Gastroesophageal sphincter (tissue), 4 donors: ENCODE results near the gene STXBP5L. TPM values are rescaled to one million over a fixed set of nuclear protein-coding genes. Genes with fewer than 3 reads are reported as not detected.

Experiments used
- ATAC-seq: fragments of 150-250 bp; one replicate; pipeline ENCODE4 v1.9.1; 2016; ENCODE audit warnings: mild to moderate bottlenecking, moderate library complexity
- H3K27ac ChIP-seq, 4 donors: fragments of 200-600 bp; sonication (generic) in 3 of 4; 1 replicate in 3 of 4; 2 replicates in 1 of 4; pipeline ENCODE4 v1.5.1; 2016 to 2019
- H3K27me3 ChIP-seq: fragments of 200-600 bp; sonication (generic); one replicate; pipeline ENCODE4 v1.5.1; 2019
- H3K36me3 ChIP-seq, 2 donors: fragments of 200-600 bp; sonication (generic); one replicate each; pipeline ENCODE4 v1.5.1; 2019; ENCODE audit warnings: control low read depth in 1 of 2
- H3K4me1 ChIP-seq, 3 donors: fragments of 200-600 bp; sonication (generic); 1 replicate in 2 of 3; 2 replicates in 1 of 3; pipeline ENCODE4 v1.5.1; 2016 to 2019; ENCODE audit warnings: control low read depth in 2 of 3
- H3K4me3 ChIP-seq, 2 donors: fragments of 200-600 bp; sonication (generic); one replicate each; pipeline ENCODE4 v1.5.1; 2019; ENCODE audit warnings: mild to moderate bottlenecking in 1 of 2, moderate library complexity in 1 of 2
- H3K9me3 ChIP-seq, 3 donors: fragments of 200-600 bp; sonication (generic); one replicate each; pipeline ENCODE4 v1.5.1; 2017 to 2019; ENCODE audit warnings: control low read depth in 2 of 3
- EP300 ChIP-seq: sonication (generic); formaldehyde crosslinking; IDR thresholded peaks from one replicate; pipeline ENCODE4 v1.6.1; 2017; ENCODE audit warnings: antibody characterized with exemption, mild to moderate bottlenecking
- POLR2A ChIP-seq, 2 donors: fragments of 450-650 bp; IDR thresholded peaks; one replicate each; pipeline ENCODE4 v1.6.1; 2017; ENCODE audit warnings: antibody characterized with exemption in 2 of 2, mild to moderate bottlenecking in 2 of 2, moderate library complexity in 1 of 2
- POLR2AphosphoS5 ChIP-seq: sonication (generic); formaldehyde crosslinking; IDR thresholded peaks from one replicate; pipeline ENCODE4 v1.6.1; 2017; ENCODE audit warnings: antibody characterized with exemption
- WGBS, 2 donors: methylation state at CpG; one replicate each; pipeline ENCODE4 v1.1.5; 2018; ENCODE audit warnings: low coverage in 1 of 2; 5-methylcytosine and 5-hydroxymethylcytosine counted together
- total RNA-seq, 4 donors: library from RNA; depleted of rRNA; stranded (reverse); fragments of >200 nt; gene quantifications; one replicate each; pipeline ENCODE4 v1.1.0, GENCODE V29; 2016
- TF ChIP-seq, protein P1 (sequence below), 4 experiments: fragments of 200-600 bp in 2 of 4; fragments of 450-650 bp in 2 of 4; sonication (generic) in 1 of 4; IDR thresholded peaks; one replicate each; pipeline ENCODE4 v1.5.1; 2017 to 2019; ENCODE audit warnings: antibody characterized with exemption in 4 of 4, mild to moderate bottlenecking in 2 of 4, moderate library complexity in 2 of 4

STXBP5L gene
- total RNA-seq, 4 donors from 2014 or later = 0.15 to 2.0 (median 0.63) TPM

DNA sequence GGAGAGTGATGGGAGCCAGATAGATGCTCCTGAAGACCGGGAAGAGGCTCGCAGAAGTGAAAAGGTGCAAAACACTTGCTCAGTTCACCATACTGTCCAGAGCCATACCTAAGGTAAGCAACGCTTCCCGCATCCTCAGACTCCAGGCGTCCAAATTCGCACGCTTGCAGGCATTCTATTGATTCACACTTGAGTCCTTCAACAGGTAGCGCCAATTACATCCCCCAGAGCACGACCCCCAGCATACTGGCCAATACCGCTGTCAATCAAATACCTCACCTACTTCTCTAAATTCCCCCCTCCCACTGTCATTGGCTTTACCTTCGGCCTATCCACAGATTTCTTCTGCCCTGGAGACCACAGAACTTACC is 361 bp upstream of the STXBP5L start:
- H3K27ac ChIP-seq = no peak overlapping the region

GRCh38 chr3:120908795-120909601 is 993 bp downstream of the STXBP5L start:
- WGBS, 2 donors = 2 to 9% methylated on average over 10 to 20 of the region's 26 CpGs
- TF ChIP-seq POLR2AphosphoS5 (no peak), EP300 (no peak), POLR2A (IDR thresholded peaks at IDR 0.05) (no peak)
- TF ChIP-seq, protein P1, sequence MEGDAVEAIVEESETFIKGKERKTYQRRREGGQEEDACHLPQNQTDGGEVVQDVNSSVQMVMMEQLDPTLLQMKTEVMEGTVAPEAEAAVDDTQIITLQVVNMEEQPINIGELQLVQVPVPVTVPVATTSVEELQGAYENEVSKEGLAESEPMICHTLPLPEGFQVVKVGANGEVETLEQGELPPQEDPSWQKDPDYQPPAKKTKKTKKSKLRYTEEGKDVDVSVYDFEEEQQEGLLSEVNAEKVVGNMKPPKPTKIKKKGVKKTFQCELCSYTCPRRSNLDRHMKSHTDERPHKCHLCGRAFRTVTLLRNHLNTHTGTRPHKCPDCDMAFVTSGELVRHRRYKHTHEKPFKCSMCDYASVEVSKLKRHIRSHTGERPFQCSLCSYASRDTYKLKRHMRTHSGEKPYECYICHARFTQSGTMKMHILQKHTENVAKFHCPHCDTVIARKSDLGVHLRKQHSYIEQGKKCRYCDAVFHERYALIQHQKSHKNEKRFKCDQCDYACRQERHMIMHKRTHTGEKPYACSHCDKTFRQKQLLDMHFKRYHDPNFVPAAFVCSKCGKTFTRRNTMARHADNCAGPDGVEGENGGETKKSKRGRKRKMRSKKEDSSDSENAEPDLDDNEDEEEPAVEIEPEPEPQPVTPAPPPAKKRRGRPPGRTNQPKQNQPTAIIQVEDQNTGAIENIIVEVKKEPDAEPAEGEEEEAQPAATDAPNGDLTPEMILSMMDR (IDR thresholded peaks at IDR 0.05) = no peak
- peak overlapping the region in 2 of 4 donors; percentile 35 to 38 for H3K27ac ChIP-seq
- peaks cover 46% of the 10 kb centered on the region for H3K27me3 ChIP-seq
- no peaks in the 10 kb centered on the region for H3K9me3 ChIP-seq
- H3K4me3 ChIP-seq = peak overlapping the region; percentile 29 to 62
- H3K4me1 ChIP-seq = peaks cover 3 to 25% (median 6%) of the 10 kb centered on the region in 3 donors
- no peaks in the 10 kb centered on the region for H3K36me3 ChIP-seq
- no peak for ATAC-seq

More for the DNA sequence above, 361 bp upstream of the STXBP5L start:
- no peaks in the 10 kb centered on the region for H3K36me3 ChIP-seq
- H3K27me3 ChIP-seq = peaks cover 40% of the 10 kb centered on the region
- H3K4me1 ChIP-seq = peaks cover 3 to 25% (median 6%) of the 10 kb centered on the region in 3 donors
- no peak for ATAC-seq
- H3K4me3 ChIP-seq = peak overlapping the region in 1 of 2 donors; percentile 62
- H3K9me3 ChIP-seq = no peaks in the 10 kb centered on the region
- 18 to 19% methylated on average over 9 to 11 of the region's 11 CpGs for WGBS, 2 donors
- TF ChIP-seq EP300 = no peak
- no peak for TF ChIP-seq POLR2A (IDR thresholded peaks at IDR 0.05)
- TF ChIP-seq POLR2AphosphoS5 = no peak
- TF ChIP-seq, protein P1 (IDR thresholded peaks at IDR 0.05) = no peak

GRCh38 chr3:120909602-120909878 is 1.5 kb downstream of the STXBP5L start:
- H3K27me3 ChIP-seq = peaks cover 46% of the 10 kb centered on the region
- WGBS, 2 donors = 0 to 12% methylated on average over 1 to 4 of the region's 4 CpGs
- TF ChIP-seq POLR2A (IDR thresholded peaks at IDR 0.05) (no peak), POLR2AphosphoS5 (no peak), EP300 (no peak)
- TF ChIP-seq, protein P1 (IDR thresholded peaks at IDR 0.05) = no peak

GRCh38 chr3:120926146-120926545 is 18.1 kb downstream of the STXBP5L start:
- no peak for ATAC-seq
- 86% methylated on average over 1 of the region's 1 CpG; no CpG with 5 or more reads in 1 of the 2 donors for WGBS, 2 donors

More at GRCh38 chr3:120909602-120909878, 1.5 kb downstream of the STXBP5L start:
- Histone ChIP-seq H3K9me3 (no peaks in the 10 kb centered on the region), H3K4me1 (peaks cover 3 to 25% (median 6%) of the 10 kb centered on the region in 3 donors), H3K36me3 (no peaks in the 10 kb centered on the region), H3K27ac (no peak overlapping the region), H3K4me3 (peak overlapping the region in 1 of 2 donors; percentile 62)
- ATAC-seq = no peak

More at GRCh38 chr3:120926146-120926545, 18.1 kb downstream of the STXBP5L start:
- no peak overlapping the region for H3K4me3 ChIP-seq
- no peak overlapping the region for H3K27ac ChIP-seq
- TF ChIP-seq EP300 (no peak), POLR2A (IDR thresholded peaks at IDR 0.05) (no peak), POLR2AphosphoS5 (no peak)
- TF ChIP-seq, protein P1 (IDR thresholded peaks at IDR 0.05) = no peak
- H3K27me3 ChIP-seq = no peaks in the 10 kb centered on the region
- no peaks in the 10 kb centered on the region for H3K36me3 ChIP-seq
- peaks cover 0 to 18% (median 0%) of the 10 kb centered on the region in 3 donors for H3K9me3 ChIP-seq
- H3K4me1 ChIP-seq = no peaks in the 10 kb centered on the region
